Osteoblast (primary cell): ENCODE results near the gene SULT4A1. TPM values are rescaled to one million over a fixed set of nuclear protein-coding genes. Genes with fewer than 3 reads are reported as not detected.

ENCODE experiments used
- DNase-seq: peaks from one replicate; pipeline ENCODE4 v3.0.0; 2011; ENCODE audit warnings: low spot score, mixed read lengths; ENCODE audit not compliant: insufficient read length; ENCODE audit errors: missing footprints
- H2AFZ ChIP-seq: 2 replicates; pipeline ENCODE4 v1.6.0; 2011; ENCODE audit warnings: mild to moderate bottlenecking, low read length
- H3K27ac ChIP-seq: 2 replicates; pipeline ENCODE4 v1.5.1; 2011; ENCODE audit warnings: mild to moderate bottlenecking, low read depth, low read length, moderate library complexity
- H3K27me3 ChIP-seq: 2 replicates; pipeline ENCODE4 v1.6.0; 2012; ENCODE audit warnings: mild to moderate bottlenecking, control low read depth, inconsistent platforms, low read length, moderate library complexity; ENCODE audit not compliant: insufficient read depth
- H3K36me3 ChIP-seq: 2 replicates; pipeline ENCODE4 v1.5.1; 2011; ENCODE audit warnings: mild to moderate bottlenecking, low read length, control low read depth, moderate library complexity; ENCODE audit not compliant: insufficient read depth
- H3K4me1 ChIP-seq: 2 replicates; pipeline ENCODE4 v1.5.1; 2011; ENCODE audit warnings: mild to moderate bottlenecking, low read length, control low read depth, moderate library complexity; ENCODE audit not compliant: insufficient read depth
- H3K4me2 ChIP-seq: 2 replicates; pipeline ENCODE4 v1.6.0; 2011; ENCODE audit warnings: mild to moderate bottlenecking, low read length; ENCODE audit not compliant: insufficient read depth
- H3K4me3 ChIP-seq: fragments of 200-600 bp; sonication (generic); 3 replicates; pipeline ENCODE4 v1.5.1; 2012; ENCODE audit warnings: mild to moderate bottlenecking, low read length, inconsistent platforms; ENCODE audit not compliant: insufficient read depth
- H3K79me2 ChIP-seq: 2 replicates; pipeline ENCODE4 v1.6.0; 2012; ENCODE audit warnings: mild to moderate bottlenecking, low read length, control low read depth, inconsistent platforms; ENCODE audit not compliant: insufficient read depth
- H3K9me3 ChIP-seq: 2 replicates; pipeline ENCODE4 v1.5.1; 2011; ENCODE audit warnings: low read depth, low read length, control low read depth
- H4K20me1 ChIP-seq: 2 replicates; pipeline ENCODE4 v1.6.0; 2012; ENCODE audit warnings: mild to moderate bottlenecking, low read length, control low read depth; ENCODE audit not compliant: insufficient read depth
- CTCF ChIP-seq: IDR thresholded peaks from 2 replicates; pipeline ENCODE4 v1.5.1; 2011; ENCODE audit warnings: mild to moderate bottlenecking, low read depth, low read length, moderate library complexity; ENCODE audit errors: extremely low read depth
- total RNA-seq: library from RNA; depleted of rRNA; stranded (reverse); fragments of >200 nt; gene quantifications from 2 replicates; pipeline ENCODE4 v1.2.3, GENCODE V29; 2012

SULT4A1 gene
- total RNA-seq, 1 donor, result under 0.01 TPM

GRCh38 chr22:43893266-43893665, 31.0 kb upstream of the SULT4A1 start:
- peak; percentile 15 for DNase-seq
- Histone ChIP-seq H4K20me1 (no peaks in the 10 kb centered on the region), H3K27me3 (peaks cover 36% of the 10 kb centered on the region), H3K36me3 (no peaks in the 10 kb centered on the region), H3K79me2 (no peaks in the 10 kb centered on the region), H3K27ac (no peak overlapping the region), H3K9me3 (no peaks in the 10 kb centered on the region), H3K4me3 (no peak overlapping the region), H3K4me2 (no peak overlapping the region), H2AFZ (no peak overlapping the region), H3K4me1 (peaks cover 9% of the 10 kb centered on the region)
- no peak for TF ChIP-seq CTCF

GRCh38 chr22:43892183-43892894, 30.0 kb upstream of the SULT4A1 start:
- no peak overlapping the region for H3K27ac ChIP-seq
- H3K4me3 ChIP-seq, result no peak overlapping the region
- no peaks in the 10 kb centered on the region for H3K9me3 ChIP-seq
- H3K27me3 ChIP-seq, result peaks cover 38% of the 10 kb centered on the region
- no peak for TF ChIP-seq CTCF
- H3K36me3 ChIP-seq, result no peaks in the 10 kb centered on the region
- no peaks in the 10 kb centered on the region for H3K4me1 ChIP-seq
- H4K20me1 ChIP-seq, result no peaks in the 10 kb centered on the region
- H2AFZ ChIP-seq, result no peak overlapping the region
- no peak overlapping the region for H3K4me2 ChIP-seq
- no peaks in the 10 kb centered on the region for H3K79me2 ChIP-seq
- peak; percentile 58 for DNase-seq

GRCh38 chr22:43891360-43892182, 29.3 kb upstream of the SULT4A1 start, which contains the start of gene PNPLA5:
Gene PNPLA5, minus strand, starts transcription at chr22:43892013. Its CDS starts 133 bp downstream, at chr22:43891880.
- Histone ChIP-seq H3K27ac (no peak within 1 kb of the TSS), H3K4me2 (peak within 1 kb of the TSS; percentile 70), H3K4me1 (no peaks in the 10 kb centered on the region), H3K4me3 (peak within 1 kb of the TSS; percentile 52), H2AFZ (no peak within 1 kb of the TSS), H3K79me2 (no peaks in the 10 kb centered on the region), H3K27me3 (peaks cover 40% of the 10 kb centered on the region), H3K9me3 (no peaks in the 10 kb centered on the region), H4K20me1 (no peaks in the 10 kb centered on the region), H3K36me3 (no peaks in the 10 kb centered on the region)
- TF ChIP-seq CTCF, result no peak
- peak; percentile 80 for DNase-seq

GRCh38 chr22:43890901-43891331, 28.6 kb upstream of the SULT4A1 start:
- Histone ChIP-seq H3K4me3 (no peak overlapping the region), H3K9me3 (no peaks in the 10 kb centered on the region), H3K27ac (no peak overlapping the region), H3K79me2 (no peaks in the 10 kb centered on the region), H3K36me3 (no peaks in the 10 kb centered on the region), H3K4me1 (no peaks in the 10 kb centered on the region), H3K27me3 (peaks cover 40% of the 10 kb centered on the region), H2AFZ (no peak overlapping the region), H3K4me2 (peak overlapping the region; percentile 70), H4K20me1 (no peaks in the 10 kb centered on the region)
- DNase-seq, result peak; percentile 68
- TF ChIP-seq CTCF, result no peak
